ENCODE measurements around the gene ROR1.

The ROR1 gene

DNA sequence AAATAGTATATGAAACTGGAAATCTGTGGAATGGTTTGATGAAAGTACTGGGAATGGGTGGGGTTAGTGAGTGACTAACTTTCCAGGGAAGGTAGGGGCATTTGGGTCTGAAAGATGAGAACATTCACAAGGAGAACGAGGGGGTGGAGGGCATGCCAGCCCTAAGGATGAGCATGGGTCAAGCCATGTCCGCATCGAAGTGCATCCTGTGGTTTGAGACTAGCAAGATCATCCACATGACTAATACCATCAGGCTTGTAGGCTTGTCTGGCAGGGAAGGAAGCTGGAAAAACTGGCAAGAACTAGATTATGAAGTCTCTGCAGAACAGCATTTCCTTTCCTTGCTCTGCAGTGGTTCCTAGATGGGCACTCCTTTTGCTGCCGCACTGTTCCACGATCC is 359.2 kb downstream of the ROR1 start:
- in situ Hi-C loops (cut with HindIII; ENCODE audit: low pct_unique_long_range_greater_than_20kb, low sequenced_read_pairs): no loop called here
- DNase-seq (ENCODE audit: low read depth in 1 of 2, low spot score in 1 of 2): no peak
- TF ChIP-seq JUND (IDR thresholded peaks at IDR 0.05; ENCODE audit: low read depth): no peak

DNA sequence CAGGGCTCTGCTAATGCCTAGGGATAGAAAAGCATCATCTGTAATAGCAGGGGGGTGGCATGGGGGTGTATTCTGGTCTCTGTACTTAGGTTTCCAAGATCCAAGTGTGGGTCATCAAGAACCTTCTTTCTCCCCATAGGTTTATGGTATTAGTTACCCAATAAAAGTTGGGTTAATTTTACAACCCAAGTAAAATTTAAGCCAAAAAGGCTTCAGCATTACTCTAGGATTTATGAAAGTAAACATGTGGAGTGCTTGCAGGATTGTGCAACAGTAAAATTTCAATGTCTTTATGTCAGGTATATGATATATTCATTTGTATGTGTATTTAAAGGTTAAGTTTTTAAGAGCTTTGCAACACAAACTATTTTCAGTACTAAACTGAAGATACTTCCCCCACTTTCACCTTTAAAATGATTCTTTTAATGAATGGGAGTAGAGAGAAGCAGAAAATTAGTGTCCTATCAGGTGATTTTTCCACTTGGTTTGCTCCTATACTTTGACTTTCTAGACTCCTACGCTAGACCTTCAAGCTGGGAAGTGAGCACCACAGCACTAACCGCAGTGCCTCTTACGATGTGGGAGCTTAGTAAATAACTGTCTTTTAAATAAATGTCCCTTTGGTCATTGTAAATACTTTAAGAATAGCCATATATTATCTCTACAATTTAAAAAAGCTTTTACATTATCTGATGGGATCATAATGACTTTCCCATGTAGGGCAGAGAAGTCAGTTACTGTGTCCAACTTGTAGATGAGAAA is 361.8 kb downstream of the ROR1 start:
- in situ Hi-C loops (cut with HindIII; ENCODE audit: low pct_unique_long_range_greater_than_20kb, low sequenced_read_pairs): no loop called here
- no peak for TF ChIP-seq JUND (IDR thresholded peaks at IDR 0.05; ENCODE audit: low read depth)

DNA sequence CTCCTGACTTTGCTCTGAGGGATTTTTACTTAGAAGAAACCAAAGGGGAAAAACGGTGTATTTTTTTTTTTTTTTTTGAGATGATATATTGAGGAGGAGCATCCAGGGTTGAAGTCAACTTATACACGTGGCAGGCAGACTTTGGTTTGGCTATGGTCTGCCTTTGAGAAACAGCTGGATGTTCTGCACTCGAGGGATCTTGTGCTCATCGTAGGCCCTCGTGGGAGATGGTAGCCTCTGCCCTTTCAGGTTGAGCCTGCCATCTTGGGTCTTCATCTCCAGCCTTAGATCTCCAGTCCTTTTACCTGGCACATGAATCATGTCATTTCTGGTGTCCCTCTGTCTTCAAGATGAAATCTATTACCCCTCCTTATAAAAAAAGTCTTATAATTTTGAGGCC is 362.5 kb downstream of the ROR1 start:
- no peak for DNase-seq (ENCODE audit: low read depth in 1 of 2, low spot score in 1 of 2)
- no peak for TF ChIP-seq JUND (IDR thresholded peaks at IDR 0.05; ENCODE audit: low read depth)
- in situ Hi-C loops (cut with HindIII; ENCODE audit: low pct_unique_long_range_greater_than_20kb, low sequenced_read_pairs): no loop called here

More for the DNA sequence above, 361.8 kb downstream of the ROR1 start:
- DNase-seq (ENCODE audit: low read depth in 1 of 2, low spot score in 1 of 2): no peak

DNA sequence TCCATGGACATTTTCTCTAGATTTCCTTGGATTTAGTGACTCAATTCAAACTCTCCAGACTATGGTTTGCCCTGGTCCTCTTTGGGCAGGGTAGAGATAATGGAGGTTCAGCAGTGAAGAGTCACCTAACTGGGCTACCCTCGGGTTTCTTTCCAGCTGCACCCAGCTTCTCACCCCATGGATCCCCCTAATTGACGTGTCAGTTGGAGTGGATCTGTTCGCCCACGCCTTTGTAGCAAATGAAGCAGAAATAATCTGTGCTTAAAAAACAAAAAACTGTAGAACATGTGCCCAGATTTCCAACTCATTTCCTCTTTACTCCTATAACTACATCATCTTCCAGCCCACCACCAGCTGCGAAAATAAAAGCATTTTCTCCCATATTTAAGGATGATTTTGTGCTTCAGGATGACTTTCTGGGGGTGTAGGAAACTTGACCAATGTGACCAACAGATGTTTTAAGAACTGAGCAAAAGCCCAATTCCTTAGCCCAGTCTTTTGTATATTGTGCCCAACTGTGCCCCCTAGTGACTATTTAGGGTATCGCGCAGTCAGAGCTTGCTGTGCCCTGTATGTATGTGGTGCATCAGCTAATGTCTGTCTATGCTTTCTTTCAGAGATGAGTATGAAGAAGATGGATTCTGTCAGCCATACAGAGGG is 363.1 kb downstream of the ROR1 start:
- DNase-seq (ENCODE audit: low read depth in 1 of 2, low spot score in 1 of 2): peak; percentile 34 to 70
- TF ChIP-seq JUND (IDR thresholded peaks at IDR 0.05; ENCODE audit: low read depth): no peak
- in situ Hi-C loops (cut with HindIII; ENCODE audit: low pct_unique_long_range_greater_than_20kb, low sequenced_read_pairs): no loop called here

DNA sequence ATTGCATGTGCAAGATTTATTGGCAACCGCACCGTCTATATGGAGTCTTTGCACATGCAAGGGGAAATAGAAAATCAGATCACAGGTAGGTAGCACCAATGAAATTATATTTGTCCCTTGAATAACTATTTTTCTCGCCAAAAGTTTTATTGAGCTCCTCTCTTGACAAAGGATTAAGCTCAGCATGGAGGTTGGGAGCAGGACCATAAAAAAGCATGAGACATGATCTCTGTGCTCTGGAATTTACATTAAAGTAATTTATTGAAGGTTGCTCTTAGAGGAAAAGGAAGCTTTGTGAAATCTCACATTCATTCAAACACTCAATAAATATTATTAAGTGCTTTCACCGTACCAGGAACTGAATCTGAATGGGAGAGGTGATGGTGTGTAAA is 363.6 kb downstream of the ROR1 start:
- in situ Hi-C loops (cut with HindIII; ENCODE audit: low pct_unique_long_range_greater_than_20kb, low sequenced_read_pairs): no loop called here
- no peak for DNase-seq (ENCODE audit: low read depth in 1 of 2, low spot score in 1 of 2)
- no peak for TF ChIP-seq JUND (IDR thresholded peaks at IDR 0.05; ENCODE audit: low read depth)

DNA sequence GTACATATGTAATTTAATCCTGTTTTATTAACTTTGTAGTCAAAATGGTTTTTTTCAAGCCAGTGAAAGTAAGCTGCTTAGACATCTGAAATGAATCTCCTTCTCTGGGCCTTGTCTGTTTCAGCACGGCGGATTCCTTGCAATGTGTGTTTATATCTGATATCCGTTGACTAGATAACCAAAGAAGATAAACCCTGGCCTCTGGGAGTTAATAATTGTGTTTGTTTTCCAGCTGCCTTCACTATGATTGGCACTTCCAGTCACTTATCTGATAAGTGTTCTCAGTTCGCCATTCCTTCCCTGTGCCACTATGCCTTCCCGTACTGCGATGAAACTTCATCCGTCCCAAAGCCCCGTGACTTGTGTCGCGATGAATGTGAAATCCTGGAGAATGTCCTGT is 366.1 kb downstream of the ROR1 start:
- in situ Hi-C loops (cut with HindIII; ENCODE audit: low pct_unique_long_range_greater_than_20kb, low sequenced_read_pairs): no loop called here
- DNase-seq (ENCODE audit: low read depth in 1 of 2, low spot score in 1 of 2): no peak
- TF ChIP-seq JUND (IDR thresholded peaks at IDR 0.05; ENCODE audit: low read depth): no peak

DNA sequence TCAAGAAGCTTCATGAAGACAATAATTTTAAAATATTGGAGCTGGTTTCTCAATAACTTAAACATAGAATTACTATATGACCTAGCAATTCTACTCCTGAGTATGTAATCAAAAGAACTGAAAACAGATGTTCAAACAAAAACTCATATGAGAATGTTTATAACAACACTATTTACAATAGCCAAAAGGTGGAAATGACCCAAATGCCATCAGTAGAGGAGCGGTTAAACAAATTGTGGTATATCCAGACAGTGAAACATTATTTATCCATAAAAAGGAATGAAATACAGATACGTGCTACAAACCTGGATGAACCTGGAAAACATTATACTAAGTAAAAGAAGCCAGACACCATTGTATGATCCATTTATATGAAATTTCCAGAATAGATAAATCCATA is 366.8 kb downstream of the ROR1 start:
- no peak for TF ChIP-seq JUND (IDR thresholded peaks at IDR 0.05; ENCODE audit: low read depth)
- in situ Hi-C loops (cut with HindIII; ENCODE audit: low pct_unique_long_range_greater_than_20kb, low sequenced_read_pairs): no loop called here
- no peak for DNase-seq (ENCODE audit: low read depth in 1 of 2, low spot score in 1 of 2)

DNA sequence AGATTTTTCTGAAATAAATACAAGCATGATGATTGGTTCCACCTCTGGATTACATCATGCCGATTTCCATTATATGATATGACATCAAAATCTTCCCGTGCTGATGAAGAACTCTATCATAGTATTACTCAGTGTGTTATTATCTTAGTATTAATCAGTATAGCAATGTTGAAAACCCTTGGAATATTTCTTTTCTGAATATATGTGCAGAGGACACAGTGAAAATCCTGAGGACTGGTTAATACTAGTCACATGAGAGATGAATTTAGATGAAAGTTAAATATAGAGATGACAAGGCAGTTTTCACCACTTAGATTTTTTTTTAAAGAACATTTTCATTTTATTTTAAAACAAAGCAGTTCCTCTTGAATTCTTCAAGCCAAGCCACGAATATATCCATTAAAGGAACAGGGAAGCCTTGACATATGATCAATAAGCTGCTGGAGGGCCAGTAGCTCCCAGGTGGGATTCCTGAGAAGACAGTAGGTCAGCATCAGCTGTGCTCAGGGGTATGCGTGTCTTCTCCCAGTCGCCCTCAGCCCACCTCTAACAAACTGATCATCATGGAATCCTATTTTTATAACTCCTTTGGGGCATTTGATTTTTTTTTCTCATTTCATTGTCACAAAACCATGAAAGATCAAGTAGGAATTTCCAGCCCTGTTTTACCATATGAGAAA is 373.4 kb downstream of the ROR1 start:
- in situ Hi-C loops (cut with HindIII; ENCODE audit: low pct_unique_long_range_greater_than_20kb, low sequenced_read_pairs): no loop called here
- no peak for DNase-seq (ENCODE audit: low read depth in 1 of 2, low spot score in 1 of 2)

DNA sequence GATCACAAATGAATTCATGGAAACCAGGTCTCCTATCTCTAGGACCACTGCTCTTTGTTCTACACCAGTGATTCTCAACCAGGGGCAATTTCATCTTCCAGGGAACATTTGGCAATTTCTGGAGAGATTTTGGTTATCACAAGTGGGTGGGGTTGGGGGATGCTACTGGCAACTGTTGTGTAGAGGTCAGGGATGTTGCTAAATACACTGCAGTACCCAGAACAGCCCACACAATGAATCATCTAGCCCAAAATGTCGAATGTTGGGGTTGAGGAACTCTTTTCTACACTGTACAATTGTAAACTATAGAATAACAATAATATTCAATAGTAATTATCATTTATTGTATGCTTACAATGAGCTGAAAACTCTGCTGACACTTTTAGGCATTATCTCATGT is 373.9 kb downstream of the ROR1 start:
- no peak for DNase-seq (ENCODE audit: low read depth in 1 of 2, low spot score in 1 of 2)
- in situ Hi-C loops (cut with HindIII; ENCODE audit: low pct_unique_long_range_greater_than_20kb, low sequenced_read_pairs): no loop called here
- TF ChIP-seq JUND (IDR thresholded peaks at IDR 0.05; ENCODE audit: low read depth): no peak

More for the DNA sequence above, 373.4 kb downstream of the ROR1 start:
- no peak for TF ChIP-seq JUND (IDR thresholded peaks at IDR 0.05; ENCODE audit: low read depth)

DNA sequence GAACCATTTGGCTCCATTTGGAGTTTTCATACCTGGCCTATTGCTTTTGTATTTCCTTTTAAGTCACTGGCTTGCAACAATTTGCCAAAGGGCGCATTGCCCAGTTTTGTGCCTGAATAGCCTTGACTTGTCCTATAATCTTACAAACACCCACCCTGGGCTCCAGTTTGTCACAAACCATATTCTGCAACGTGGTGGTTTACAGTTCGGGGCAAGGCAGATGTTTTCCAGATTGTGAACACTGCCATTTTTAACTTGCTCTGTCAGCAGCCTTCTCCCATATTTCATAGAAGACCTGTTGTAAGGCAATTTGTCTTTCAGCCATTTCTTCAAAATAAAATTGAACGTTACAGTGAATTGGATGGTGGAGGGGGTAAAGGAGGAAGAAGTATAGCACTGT is 376.4 kb downstream of the ROR1 start:
- in situ Hi-C loops (cut with HindIII; ENCODE audit: low pct_unique_long_range_greater_than_20kb, low sequenced_read_pairs): no loop called here
- TF ChIP-seq JUND (IDR thresholded peaks at IDR 0.05; ENCODE audit: low read depth): no peak
- DNase-seq (ENCODE audit: low read depth in 1 of 2, low spot score in 1 of 2): no peak

DNA sequence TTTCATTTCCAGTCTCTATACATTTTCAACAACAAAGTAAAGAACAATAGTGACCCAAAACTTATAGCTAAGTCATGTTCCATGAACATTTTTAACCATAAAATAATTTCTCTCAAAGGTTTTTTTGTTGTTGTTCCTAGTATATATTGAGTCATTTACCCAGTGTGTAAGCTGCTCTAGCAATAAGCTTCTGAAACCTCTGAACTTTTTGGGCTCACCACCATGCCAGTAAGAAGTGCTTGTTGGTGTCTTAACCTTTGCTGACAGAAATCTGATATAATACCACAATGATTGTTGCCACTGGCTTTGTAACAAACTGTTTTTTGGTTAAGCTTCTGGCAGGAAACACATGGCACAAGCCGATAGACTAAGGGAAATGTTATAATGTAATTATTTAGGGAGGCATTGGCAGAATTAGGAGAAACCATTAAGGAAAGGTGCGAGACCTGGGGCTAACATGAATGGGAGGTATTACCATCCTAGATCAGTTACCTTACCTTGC is 377.0 kb downstream of the ROR1 start:
- no peak for DNase-seq (ENCODE audit: low read depth in 1 of 2, low spot score in 1 of 2)
- in situ Hi-C loops (cut with HindIII; ENCODE audit: low pct_unique_long_range_greater_than_20kb, low sequenced_read_pairs): no loop called here
- no peak for TF ChIP-seq JUND (IDR thresholded peaks at IDR 0.05; ENCODE audit: low read depth)

DNA sequence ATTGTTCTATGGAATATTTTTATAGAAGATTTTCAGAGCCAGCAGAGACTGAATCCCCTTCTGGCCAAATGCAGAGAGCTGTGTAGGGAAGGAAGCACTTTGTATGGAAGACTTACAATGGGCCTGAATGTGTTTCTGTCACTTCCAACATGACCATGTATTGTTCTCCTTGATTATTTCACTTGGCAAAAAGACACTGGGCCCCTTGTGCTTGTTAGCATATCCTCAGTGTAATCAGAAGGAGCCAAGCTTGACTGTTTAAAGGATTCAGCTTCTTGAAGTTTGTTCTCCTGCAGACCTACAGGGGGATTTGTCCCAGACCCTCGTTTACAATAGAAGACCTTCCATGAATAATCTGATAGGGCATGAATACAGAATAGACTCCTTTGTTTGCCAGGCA is 381.5 kb downstream of the ROR1 start:
- no peak for TF ChIP-seq JUND (IDR thresholded peaks at IDR 0.05; ENCODE audit: low read depth)
- no peak for DNase-seq (ENCODE audit: low read depth in 1 of 2, low spot score in 1 of 2)
- in situ Hi-C loops (cut with HindIII; ENCODE audit: low pct_unique_long_range_greater_than_20kb, low sequenced_read_pairs): no loop called here

DNA sequence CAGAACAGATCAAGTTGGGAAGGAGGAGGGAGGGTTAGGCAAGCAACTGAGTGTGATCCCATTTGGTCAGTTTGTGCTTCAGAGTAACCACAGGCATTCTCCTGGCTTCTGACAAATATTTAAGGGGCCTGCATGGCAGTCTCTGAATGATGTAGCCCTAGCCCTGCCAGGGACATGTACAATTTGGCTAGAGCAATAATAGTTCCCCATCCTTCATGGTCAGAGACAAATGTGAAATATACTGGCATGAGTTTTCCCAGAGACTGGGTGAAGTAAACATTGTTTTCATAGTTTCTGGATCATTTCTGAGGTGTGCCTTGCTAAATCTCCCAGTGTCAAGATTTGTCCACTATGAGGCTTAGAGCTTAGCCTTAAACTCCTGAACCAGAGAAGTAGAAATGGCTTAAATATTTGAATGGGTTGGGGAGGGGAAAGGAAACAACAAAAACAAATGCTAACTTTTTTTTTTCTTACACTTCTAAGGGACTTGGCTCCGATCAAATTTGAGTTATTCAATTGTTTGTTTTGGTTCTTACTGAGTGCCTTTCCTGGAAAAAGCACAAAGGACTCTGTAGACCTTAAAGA is 387.6 kb downstream of the ROR1 start:
- DNase-seq (ENCODE audit: low read depth in 1 of 2, low spot score in 1 of 2): no peak
- in situ Hi-C loops (cut with HindIII; ENCODE audit: low pct_unique_long_range_greater_than_20kb, low sequenced_read_pairs): no loop called here
- TF ChIP-seq JUND (IDR thresholded peaks at IDR 0.05; ENCODE audit: low read depth): no peak
